Measurements from ENCODE around the gene ZBTB7C. TPM values are rescaled to one million over a fixed set of nuclear protein-coding genes. Genes with fewer than 3 reads are reported as not detected.

The ZBTB7C gene
- total and polyA plus RNA-seq, 2 donors (not counting 1 experiment from before 2014, with no cell fraction given): not detected

GRCh38 chr18:48090702-48091101 lies 318.5 kb downstream of the ZBTB7C start:
- no peak overlapping the region for H3K4me3 ChIP-seq (ENCODE audit: control extremely low read depth in 1 of 5, extremely low read depth in 1 of 5, insufficient read depth in 1 of 5, low read depth in 2 of 5, low read length in 4 of 5)
- H3K4me1 ChIP-seq (ENCODE audit: control insufficient read depth in 2 of 2, insufficient read depth in 2 of 2, low read length in 2 of 2): no peaks in the 10 kb centered on the region
- no peak for ATAC-seq (ENCODE audit: low read depth)
- DNase-seq: no peak
- no peak overlapping the region for H2AFZ ChIP-seq (ENCODE audit: insufficient read depth, low read depth, low read length, poor library complexity, severe bottlenecking)
- H3K9ac ChIP-seq (ENCODE audit: low read length): no peak overlapping the region
- H3K79me2 ChIP-seq (ENCODE audit: control insufficient read depth, insufficient read depth, low read length): no peaks in the 10 kb centered on the region
- Mint-ChIP-seq H3K9me3 (ENCODE audit: insufficient read depth) (no peaks in the 10 kb centered on the region), H3K4me3 (no peak overlapping the region), H3K27ac (no peak overlapping the region), H3K27me3 (peaks cover 14% of the 10 kb centered on the region), H3K4me1 (no peaks in the 10 kb centered on the region)
- POLR2A ChIA-PET: no interaction called here
- no peak for TF ChIP-seq EZH2 (IDR thresholded peaks at IDR 0.05; ENCODE audit: borderline replicate concordance, insufficient read depth, low read depth, low read length, poor library complexity, severe bottlenecking)
- TF ChIP-seq CTCF (IDR thresholded peaks at IDR 0.05): no peak
- CTCF ChIA-PET: no interaction called here
- WGBS (ENCODE audit: insufficient coverage): no CpG with 5 or more reads among the region's 1 CpG
- H3K27me3 ChIP-seq (replicated peaks in 1 of 4; ENCODE audit: control extremely low read depth in 1 of 4, control insufficient read depth in 3 of 4, insufficient read depth in 4 of 4, low read length in 3 of 4): no peaks in the 10 kb centered on the region
- no peaks in the 10 kb centered on the region for H3K9me3 ChIP-seq (ENCODE audit: control extremely low read depth in 1 of 3, control insufficient read depth in 2 of 3, insufficient read depth in 1 of 3, low read length in 2 of 3)
- no peak overlapping the region for H3K27ac ChIP-seq (ENCODE audit: low read length in 2 of 2)
- no peaks in the 10 kb centered on the region for H4K20me1 ChIP-seq (ENCODE audit: control insufficient read depth, insufficient read depth, low read length, poor library complexity, severe bottlenecking)
- intact Hi-C loops (cut with micrococcal nuclease): no loop called here
- no peaks in the 10 kb centered on the region for H3K36me3 ChIP-seq (replicated peaks in 1 of 2; ENCODE audit: control extremely low read depth in 1 of 2, control insufficient read depth in 1 of 2, extremely low read depth in 1 of 2, insufficient read depth in 2 of 2, low read length in 1 of 2)
- no peak overlapping the region for H3K4me2 ChIP-seq (replicated peaks; ENCODE audit: low read depth, low read length, poor library complexity, severe bottlenecking)

GRCh38 chr18:48090021-48090420 lies 319.2 kb downstream of the ZBTB7C start:
- intact Hi-C loops (cut with micrococcal nuclease): no loop called here
- WGBS (ENCODE audit: insufficient coverage): 90% methylated on average over 9 of the region's 9 CpGs
- CTCF ChIA-PET: no interaction called here
- Mint-ChIP-seq H3K27me3 (peaks cover 11% of the 10 kb centered on the region), H3K9me3 (ENCODE audit: insufficient read depth) (no peaks in the 10 kb centered on the region), H3K4me1 (no peaks in the 10 kb centered on the region), H3K4me3 (no peak overlapping the region), H3K27ac (no peak overlapping the region)
- no peaks in the 10 kb centered on the region for H3K27me3 ChIP-seq (replicated peaks in 1 of 4; ENCODE audit: control extremely low read depth in 1 of 4, control insufficient read depth in 3 of 4, insufficient read depth in 4 of 4, low read length in 3 of 4)
- TF ChIP-seq EZH2 (IDR thresholded peaks at IDR 0.05; ENCODE audit: borderline replicate concordance, insufficient read depth, low read depth, low read length, poor library complexity, severe bottlenecking) (no peak), CTCF (IDR thresholded peaks at IDR 0.05) (no peak)
- H2AFZ ChIP-seq (ENCODE audit: insufficient read depth, low read depth, low read length, poor library complexity, severe bottlenecking): no peak overlapping the region
- no peaks in the 10 kb centered on the region for H3K9me3 ChIP-seq (ENCODE audit: control extremely low read depth in 1 of 3, control insufficient read depth in 2 of 3, insufficient read depth in 1 of 3, low read length in 2 of 3)
- no peak for DNase-seq
- POLR2A ChIA-PET: no interaction called here
- H3K9ac ChIP-seq (ENCODE audit: low read length): no peak overlapping the region
- no peak for ATAC-seq (ENCODE audit: low read depth)
- no peaks in the 10 kb centered on the region for H3K4me1 ChIP-seq (ENCODE audit: control insufficient read depth in 2 of 2, insufficient read depth in 2 of 2, low read length in 2 of 2)
- H4K20me1 ChIP-seq (ENCODE audit: control insufficient read depth, insufficient read depth, low read length, poor library complexity, severe bottlenecking): no peaks in the 10 kb centered on the region
- no peaks in the 10 kb centered on the region for H3K79me2 ChIP-seq (ENCODE audit: control insufficient read depth, insufficient read depth, low read length)
- H3K4me3 ChIP-seq (ENCODE audit: control extremely low read depth in 1 of 5, extremely low read depth in 1 of 5, insufficient read depth in 1 of 5, low read depth in 2 of 5, low read length in 4 of 5): no peak overlapping the region
- no peak overlapping the region for H3K4me2 ChIP-seq (replicated peaks; ENCODE audit: low read depth, low read length, poor library complexity, severe bottlenecking)
- no peaks in the 10 kb centered on the region for H3K36me3 ChIP-seq (replicated peaks in 1 of 2; ENCODE audit: control extremely low read depth in 1 of 2, control insufficient read depth in 1 of 2, extremely low read depth in 1 of 2, insufficient read depth in 2 of 2, low read length in 1 of 2)
- no peak overlapping the region for H3K27ac ChIP-seq (ENCODE audit: low read length in 2 of 2)

All from B cell (primary cell).